Neuron (in vitro differentiated cells): Measurements from ENCODE around the gene POLRMT.
"Not testable (repeated sequence)": the region's sequence is repeated elsewhere in the genome, so short reads cannot be mapped to it uniquely, and the experiment has no call there.

Experiments used
- H2AFZ ChIP-seq: one replicate; pipeline ENCODE4 v1.6.1; 2013; ENCODE audit warnings: low read depth, mild to moderate bottlenecking, inconsistent platforms, low read length, moderate library complexity
- H3K27me3 ChIP-seq: one replicate; pipeline ENCODE4 v1.6.1; 2013; ENCODE audit warnings: low read length; ENCODE audit not compliant: insufficient read depth
- H3K36me3 ChIP-seq: one replicate; pipeline ENCODE4 v1.6.1; 2013; ENCODE audit warnings: low read length; ENCODE audit not compliant: insufficient read depth
- H3K4me1 ChIP-seq: one replicate; pipeline ENCODE4 v1.6.1; 2013; ENCODE audit warnings: low read length; ENCODE audit not compliant: insufficient read depth
- H3K4me3 ChIP-seq: 2 replicates; pipeline ENCODE4 v1.5.1; 2013; ENCODE audit warnings: mild to moderate bottlenecking, low read length, moderate library complexity
- H3K9me3 ChIP-seq: one replicate; pipeline ENCODE4 v1.6.1; 2013; ENCODE audit warnings: low read length

POLRMT gene

DNA sequence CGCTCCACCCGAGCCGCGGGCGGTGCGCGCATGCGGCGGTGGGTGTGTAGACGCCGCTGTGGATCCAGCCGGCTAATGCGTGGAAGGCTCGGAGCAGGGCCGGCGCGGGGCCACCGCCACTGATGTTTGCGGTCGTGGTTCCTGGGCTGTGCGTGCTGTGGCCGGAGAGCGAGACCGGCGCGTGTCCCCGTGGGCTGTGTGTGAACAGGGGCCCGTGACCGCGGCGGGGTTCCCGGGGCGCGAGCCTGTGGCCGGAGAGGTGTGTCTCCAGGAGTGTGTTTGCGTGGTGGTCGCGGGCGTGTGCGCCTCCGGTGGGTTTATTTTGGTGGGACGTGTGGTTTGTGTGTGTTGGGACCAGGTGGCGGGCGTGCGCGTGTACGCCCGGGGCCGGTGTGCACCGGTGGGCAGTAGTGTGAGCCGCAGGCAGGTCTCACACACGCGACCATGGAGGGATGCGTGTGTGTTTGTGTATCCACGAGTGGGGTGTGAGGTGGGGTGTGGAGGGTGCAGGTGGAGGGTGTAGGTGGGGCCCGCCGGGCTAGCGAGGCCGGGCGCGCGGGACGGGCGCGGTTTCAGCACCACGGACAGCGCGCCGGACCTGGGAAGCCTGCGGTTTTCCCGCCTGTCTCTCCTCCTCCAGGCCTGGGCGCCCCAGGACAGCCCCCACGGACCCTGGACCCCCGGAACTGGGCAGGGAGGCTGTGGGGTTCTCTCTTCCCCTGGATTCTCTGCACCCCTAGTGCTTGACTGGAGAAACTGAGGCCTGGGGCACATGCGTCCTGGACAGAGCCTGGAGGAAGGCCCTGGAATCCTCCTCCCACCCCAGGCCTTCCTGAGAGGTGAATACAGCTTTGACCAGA, 42.0 kb downstream of the POLRMT start:
- H3K27me3 ChIP-seq: peaks cover 57% of the 10 kb centered on the region
- H3K4me3 ChIP-seq: no peak overlapping the region
- no peak overlapping the region for H2AFZ ChIP-seq
- no peaks in the 10 kb centered on the region for H3K9me3 ChIP-seq
- H3K36me3 ChIP-seq: no peaks in the 10 kb centered on the region
- peaks cover 9% of the 10 kb centered on the region for H3K4me1 ChIP-seq

DNA sequence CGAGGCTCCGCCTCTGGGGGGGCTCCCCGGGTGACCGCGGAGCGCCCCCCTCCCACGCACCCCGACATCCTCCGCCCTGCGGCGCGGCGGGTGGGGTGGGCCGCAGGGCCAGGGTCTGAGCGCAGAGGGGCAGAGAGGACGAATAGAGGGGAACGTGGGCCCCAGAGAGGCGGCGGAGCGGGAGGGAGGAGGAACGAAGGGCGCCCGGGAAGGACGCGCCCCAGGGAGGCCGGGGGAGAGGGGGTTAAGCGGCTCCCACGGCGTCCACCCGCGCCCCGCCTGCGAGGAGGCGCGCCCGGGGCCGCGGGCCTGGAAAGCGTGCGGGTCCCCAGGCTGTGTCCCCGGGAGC, 42.6 kb downstream of the POLRMT start:
- Histone ChIP-seq H3K4me3 (peak overlapping the region; percentile 42), H3K36me3 (no peaks in the 10 kb centered on the region), H3K4me1 (peaks cover 9% of the 10 kb centered on the region), H3K27me3 (peaks cover 57% of the 10 kb centered on the region), H3K9me3 (no peaks in the 10 kb centered on the region), H2AFZ (no peak overlapping the region)

DNA sequence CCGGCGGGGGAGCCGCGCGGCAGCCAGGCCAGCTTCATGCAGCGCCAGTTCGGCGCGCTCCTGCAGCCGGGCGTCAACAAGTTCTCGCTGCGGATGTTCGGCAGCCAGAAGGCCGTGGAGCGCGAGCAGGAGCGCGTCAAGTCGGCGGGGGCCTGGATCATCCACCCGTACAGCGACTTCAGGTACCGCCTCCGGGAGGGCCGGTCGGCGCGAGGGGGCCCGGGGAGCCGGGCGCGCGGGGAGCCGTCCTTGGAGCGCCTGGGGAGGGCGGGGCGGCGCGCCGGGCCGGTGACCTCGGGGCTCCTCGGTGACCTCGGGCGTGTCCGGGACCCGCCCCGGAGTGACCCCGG, 43.0 kb downstream of the POLRMT start:
- Histone ChIP-seq H3K4me1 (peaks cover 9% of the 10 kb centered on the region), H3K9me3 (no peaks in the 10 kb centered on the region), H3K27me3 (peaks cover 54% of the 10 kb centered on the region), H3K36me3 (no peaks in the 10 kb centered on the region), H2AFZ (no peak overlapping the region), H3K4me3 (peak overlapping the region; percentile 42)

DNA sequence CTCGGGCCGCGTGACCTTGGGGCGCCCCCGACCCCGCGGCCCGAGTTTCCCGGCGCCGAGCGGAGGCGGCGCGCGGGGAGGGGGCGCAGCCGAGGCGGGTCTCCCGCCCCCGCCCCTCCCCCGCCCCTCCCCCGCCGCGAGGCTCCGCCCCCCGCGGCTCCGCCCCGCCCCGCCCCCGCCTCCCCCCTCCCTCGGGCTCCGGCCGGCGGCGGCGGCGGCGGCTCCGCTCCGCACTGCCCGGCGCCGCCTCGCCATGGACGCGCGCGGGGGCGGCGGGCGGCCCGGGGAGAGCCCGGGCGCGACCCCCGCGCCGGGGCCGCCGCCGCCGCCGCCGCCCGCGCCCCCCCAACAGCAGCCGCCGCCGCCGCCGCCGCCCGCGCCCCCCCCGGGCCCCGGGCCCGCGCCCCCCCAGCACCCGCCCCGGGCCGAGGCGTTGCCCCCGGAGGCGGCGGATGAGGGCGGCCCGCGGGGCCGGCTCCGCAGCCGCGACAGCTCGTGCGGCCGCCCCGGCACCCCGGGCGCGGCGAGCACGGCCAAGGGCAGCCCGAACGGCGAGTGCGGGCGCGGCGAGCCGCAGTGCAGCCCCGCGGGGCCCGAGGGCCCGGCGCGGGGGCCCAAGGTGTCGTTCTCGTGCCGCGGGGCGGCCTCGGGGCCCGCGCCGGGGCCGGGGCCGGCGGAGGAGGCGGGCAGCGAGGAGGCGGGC, 43.5 kb downstream of the POLRMT start, which contains the start of gene HCN2:
Gene HCN2 (plus strand): TSS at position 189 of the 703 bp plus-strand sequence. CDS start 65 bp downstream, at position 254.
- peaks cover 50% of the 10 kb centered on the region for H3K27me3 ChIP-seq
- H3K4me1 ChIP-seq: peaks cover 9% of the 10 kb centered on the region
- no peaks in the 10 kb centered on the region for H3K9me3 ChIP-seq
- peak within 1 kb of the TSS; percentile 42 for H3K4me3 ChIP-seq
- H3K36me3 ChIP-seq: no peaks in the 10 kb centered on the region
- H2AFZ ChIP-seq: no peak within 1 kb of the TSS

DNA sequence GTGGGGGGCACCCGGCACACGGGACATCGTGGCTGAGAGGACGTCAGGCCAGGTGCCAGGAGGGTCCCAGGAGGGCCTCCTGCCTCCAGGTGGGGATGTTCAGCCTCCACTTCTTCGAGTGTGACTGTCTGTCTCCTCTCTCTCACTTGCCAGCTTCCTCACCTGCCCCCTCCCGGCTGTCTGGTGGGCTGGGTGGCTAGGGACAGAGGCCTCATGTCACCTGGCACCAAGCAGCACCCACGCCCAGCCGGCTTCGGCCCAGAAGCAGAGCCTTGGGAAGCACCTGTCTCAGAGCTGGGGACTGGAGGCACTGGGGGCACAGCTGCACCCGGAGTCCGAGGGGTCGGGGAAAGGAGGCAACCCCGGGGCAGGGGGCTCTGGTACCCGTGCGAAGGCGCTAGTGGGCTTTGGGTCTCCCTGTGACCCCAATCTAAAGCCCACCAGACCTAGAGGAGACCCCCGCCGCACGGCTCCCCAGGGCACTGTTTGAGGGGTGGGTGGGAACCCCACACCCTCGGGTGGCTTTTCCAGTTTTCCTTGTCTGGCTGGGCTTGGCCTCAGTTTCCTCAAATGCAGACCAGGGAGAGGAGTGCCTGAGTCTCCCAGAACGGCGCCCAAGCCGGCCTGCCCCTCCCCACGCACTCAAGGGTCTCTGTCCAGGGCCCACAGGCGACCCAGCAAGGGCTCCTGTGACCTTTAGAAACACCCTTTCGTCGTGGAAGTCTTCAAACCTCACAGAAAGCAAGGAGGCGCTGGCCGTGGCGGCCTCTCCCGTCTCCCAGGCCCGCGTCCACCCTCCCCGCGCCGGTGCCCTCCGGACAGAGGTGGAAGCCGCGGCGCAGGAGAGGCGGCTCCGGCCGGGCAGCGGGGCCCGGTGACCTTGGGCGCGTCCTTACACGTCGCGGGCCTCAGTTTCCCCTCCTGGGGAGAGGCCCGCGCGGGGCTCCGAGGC, 44.3 kb downstream of the POLRMT start:
- Histone ChIP-seq H3K27me3 (peaks cover 42% of the 10 kb centered on the region), H3K4me1 (peaks cover 8% of the 10 kb centered on the region), H3K36me3 (no peaks in the 10 kb centered on the region), H3K4me3 (peak overlapping the region; percentile 22), H2AFZ (no peak overlapping the region), H3K9me3 (no peaks in the 10 kb centered on the region)

DNA sequence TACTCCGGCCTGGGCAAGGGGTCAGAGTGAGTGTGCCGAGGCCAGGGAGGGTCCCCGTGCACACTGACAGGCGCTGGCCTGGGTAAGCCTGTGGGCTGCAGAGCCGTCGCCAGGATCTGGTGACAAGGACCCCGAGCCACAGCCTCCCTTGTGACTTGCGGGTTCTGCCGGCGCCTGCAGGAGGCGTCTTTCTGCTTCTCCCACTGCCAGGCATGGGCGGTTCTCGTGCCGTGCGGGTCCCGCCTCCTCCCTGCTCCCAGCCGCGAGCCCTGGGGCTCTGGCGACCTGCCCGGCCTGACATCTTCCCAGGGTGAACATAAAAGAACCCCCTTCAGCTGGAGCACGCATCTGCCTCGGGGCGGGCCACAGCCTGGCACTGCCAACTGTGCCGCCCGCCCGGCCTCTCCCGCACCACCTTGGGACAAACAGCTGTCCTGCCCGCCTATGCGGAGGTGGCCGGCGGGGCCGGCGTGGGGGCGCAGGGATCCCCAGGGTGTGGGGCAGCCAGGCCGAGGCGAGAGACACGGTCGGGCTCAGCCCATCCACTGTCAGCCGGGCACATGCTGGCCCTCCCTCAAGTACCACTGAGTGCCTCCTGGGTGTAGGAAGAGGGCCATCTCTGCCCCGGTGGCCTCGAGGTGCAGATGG, 45.1 kb downstream of the POLRMT start:
- peaks cover 35% of the 10 kb centered on the region for H3K27me3 ChIP-seq

DNA sequence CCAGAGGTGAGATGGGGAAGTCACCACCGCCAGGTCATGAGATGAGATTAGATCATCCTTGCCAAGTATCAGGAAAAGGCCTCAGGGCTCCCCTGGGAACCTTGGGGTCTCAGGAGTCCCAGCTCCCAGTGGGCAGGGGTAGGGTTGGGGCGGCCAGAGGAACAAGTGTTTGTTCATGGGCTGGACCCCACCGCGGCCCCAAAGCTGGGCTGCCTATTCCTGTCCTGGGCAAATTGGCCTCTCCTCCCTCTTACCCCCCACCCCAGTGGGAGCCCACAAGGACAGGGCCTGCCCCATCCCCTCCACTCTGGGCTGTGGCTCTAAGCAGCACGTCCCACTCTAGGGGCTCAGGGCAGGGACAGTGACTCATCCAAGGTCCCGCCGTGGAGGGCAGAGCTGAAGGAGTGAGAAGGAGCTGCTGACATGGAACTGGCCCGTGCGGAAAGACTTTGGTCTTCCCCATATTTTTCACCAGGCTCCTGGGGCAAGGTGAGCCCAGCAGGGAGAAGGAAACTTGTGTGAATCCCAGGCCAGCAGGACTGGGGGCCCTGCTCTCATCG, 47.7 kb downstream of the POLRMT start:
- H3K4me1 ChIP-seq: peaks cover 3% of the 10 kb centered on the region
- no peak overlapping the region for H3K4me3 ChIP-seq
- H2AFZ ChIP-seq: no peak overlapping the region
- H3K9me3 ChIP-seq: no peaks in the 10 kb centered on the region
- peaks cover 11% of the 10 kb centered on the region for H3K27me3 ChIP-seq
- H3K36me3 ChIP-seq: peaks cover 21% of the 10 kb centered on the region

More for the DNA sequence above, 45.1 kb downstream of the POLRMT start:
- Histone ChIP-seq H3K4me3 (no peak overlapping the region), H3K36me3 (peaks cover 5% of the 10 kb centered on the region), H2AFZ (no peak overlapping the region), H3K4me1 (peaks cover 5% of the 10 kb centered on the region), H3K9me3 (no peaks in the 10 kb centered on the region)

DNA sequence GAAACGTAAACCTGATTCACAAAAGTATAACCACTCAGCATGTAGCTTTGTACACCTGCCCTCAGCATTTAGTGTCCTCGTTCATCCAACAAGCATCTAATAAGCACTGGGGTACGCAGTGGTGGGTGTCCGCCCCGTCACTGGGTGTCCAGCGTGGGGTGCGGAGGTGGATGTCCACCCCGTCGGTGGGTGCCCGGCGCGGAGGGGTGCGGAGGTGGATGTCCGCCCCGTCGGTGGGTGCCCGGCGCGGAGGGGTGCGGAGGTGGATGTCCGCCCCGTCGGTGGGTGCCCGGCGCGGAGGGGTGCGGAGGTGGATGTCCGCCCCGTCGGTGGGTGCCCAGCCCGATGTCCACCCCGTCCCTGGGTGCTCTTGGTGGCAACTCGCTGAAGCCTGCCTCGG, 48.2 kb downstream of the POLRMT start:
- H2AFZ ChIP-seq, H3K27me3 ChIP-seq, H3K9me3 ChIP-seq, H3K4me1 ChIP-seq, H3K4me3 ChIP-seq: not testable (repeated sequence)
- H3K36me3 ChIP-seq: peaks cover 26% of the 10 kb centered on the region

DNA sequence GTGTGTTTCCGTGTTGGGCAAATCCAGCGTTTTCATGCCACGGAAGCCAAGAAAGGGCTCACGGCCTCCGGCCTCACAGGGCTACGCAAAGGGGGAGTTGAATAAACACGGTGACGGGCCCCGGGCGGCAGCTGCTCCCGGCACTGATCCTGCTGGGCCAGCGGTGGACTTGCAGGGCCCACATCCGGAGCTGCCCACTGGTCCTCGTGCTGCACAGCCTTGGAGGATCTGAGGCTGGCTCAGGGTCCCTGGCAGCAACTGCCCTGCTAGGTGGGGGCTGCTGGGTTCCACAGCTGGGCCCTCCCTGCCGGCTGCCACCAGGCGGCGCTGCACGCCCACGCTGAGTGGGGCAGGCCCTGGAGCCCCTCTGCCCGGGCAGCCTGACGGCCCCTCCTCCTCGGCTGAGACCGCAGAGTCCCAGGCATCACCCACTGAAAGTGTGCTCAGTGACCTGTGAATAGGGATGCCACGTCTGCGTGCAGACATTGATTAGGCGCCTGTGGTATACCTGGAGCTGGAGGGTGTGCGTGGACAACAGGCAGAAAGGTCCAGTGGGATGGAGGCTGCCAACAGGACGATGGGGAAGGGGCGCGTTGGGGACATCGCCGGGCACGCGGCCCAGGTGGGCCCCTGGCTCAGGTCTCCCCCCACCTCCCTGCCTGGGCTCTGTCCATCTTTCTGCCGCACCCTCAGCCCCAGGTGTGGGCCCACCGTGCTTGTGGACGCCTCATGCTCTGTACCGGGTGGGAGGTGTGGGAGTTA, 48.9 kb downstream of the POLRMT start:
- Histone ChIP-seq H3K36me3 (peaks cover 30% of the 10 kb centered on the region), H3K4me1 (peaks cover 3% of the 10 kb centered on the region), H3K9me3 (no peaks in the 10 kb centered on the region)

DNA sequence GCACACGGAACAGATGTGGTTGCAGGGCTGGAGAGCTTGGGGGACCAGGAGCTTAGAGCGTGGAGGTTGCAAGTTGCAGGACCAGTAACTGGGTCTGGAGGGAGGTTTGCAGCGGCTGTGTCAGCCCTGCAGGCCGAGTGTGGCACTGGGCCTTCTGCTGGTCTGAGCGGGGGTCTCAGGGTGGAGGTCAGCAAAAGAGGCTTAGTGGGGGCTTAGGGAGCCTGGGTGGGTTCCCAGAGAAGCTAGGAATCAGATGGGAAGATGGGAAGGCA, 49.4 kb downstream of the POLRMT start:
- Histone ChIP-seq H3K36me3 (peaks cover 35% of the 10 kb centered on the region), H3K4me1 (no peaks in the 10 kb centered on the region), H3K9me3 (no peaks in the 10 kb centered on the region), H3K4me3 (no peak overlapping the region), H3K27me3 (peaks cover 5% of the 10 kb centered on the region), H2AFZ (no peak overlapping the region)

More for the DNA sequence above, 48.9 kb downstream of the POLRMT start:
- Histone ChIP-seq H2AFZ (no peak overlapping the region), H3K27me3 (peaks cover 10% of the 10 kb centered on the region), H3K4me3 (no peak overlapping the region)

DNA sequence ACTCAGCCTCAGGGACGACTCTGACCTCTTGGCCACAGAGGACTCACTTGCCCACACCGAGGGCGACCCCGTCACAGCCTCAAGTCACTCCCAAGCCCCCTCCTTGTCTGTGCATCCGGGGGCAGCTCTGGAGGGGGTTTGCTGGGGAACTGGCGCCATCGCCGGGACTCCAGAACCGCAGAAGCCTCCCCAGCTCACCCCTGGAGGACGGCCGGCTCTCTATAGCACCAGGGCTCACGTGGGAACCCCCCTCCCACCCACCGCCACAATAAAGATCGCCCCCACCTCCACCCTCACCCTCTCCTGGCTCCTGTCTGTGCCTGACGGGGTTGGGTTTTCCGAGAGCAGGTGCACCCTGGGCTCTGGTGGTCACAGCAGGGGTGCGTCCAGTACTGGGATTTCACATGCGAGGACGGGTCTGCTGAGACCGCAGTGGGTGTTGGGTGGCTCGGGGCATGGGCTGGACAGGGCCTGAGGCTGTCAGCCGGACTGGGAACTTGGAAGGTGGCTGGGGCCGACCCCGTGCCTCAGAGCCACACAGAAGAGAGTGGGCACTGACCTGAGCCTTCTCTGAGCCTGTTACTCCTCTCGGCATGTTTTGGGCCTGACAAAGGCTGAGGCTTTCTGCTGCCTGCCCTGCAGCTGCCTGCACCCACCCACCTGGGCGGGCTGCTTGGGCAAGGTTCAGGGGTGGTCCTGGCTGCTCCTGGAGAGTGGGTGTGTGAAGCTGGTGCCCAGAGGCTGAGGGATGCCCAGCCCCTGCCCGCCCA, 50.0 kb downstream of the POLRMT start:
- Histone ChIP-seq H3K36me3 (peaks cover 35% of the 10 kb centered on the region), H3K27me3 (peaks cover under 1% of the 10 kb centered on the region), H2AFZ (no peak overlapping the region), H3K9me3 (no peaks in the 10 kb centered on the region), H3K4me1 (no peaks in the 10 kb centered on the region), H3K4me3 (no peak overlapping the region)
